K562 (cell line): Measurements from ENCODE around the gene IKZF3. TPM values are rescaled to one million over a fixed set of nuclear protein-coding genes. Genes with fewer than 3 reads are reported as not detected.
A peak's percentile ranks its signal among the peaks of the same experiment; 100 is the strongest.

Experiments used
- ATF2 ChIP-seq: sonication (generic); formaldehyde crosslinking; IDR thresholded peaks from 2 replicates; pipeline ENCODE4 v1.8.1; 2022; ENCODE audit warnings: missing genetic modification reagents
- CGGBP1 ChIP-seq: fragments of 250-450 bp; sonication (Bioruptor Pico); IDR thresholded peaks from 2 replicates; pipeline ENCODE4 v1.9.0; 2021; ENCODE audit warnings: mild to moderate bottlenecking
- CREB5 ChIP-seq: fragments of 250-450 bp; sonication (Bioruptor Pico); IDR thresholded peaks from 2 replicates; pipeline ENCODE4 v1.5.0; 2020; ENCODE audit warnings: mild to moderate bottlenecking
- E2F5 ChIP-seq: sonication (generic); formaldehyde crosslinking; IDR thresholded peaks from 2 replicates; pipeline ENCODE4 v1.8.0; 2022; ENCODE audit warnings: mild to moderate bottlenecking, missing genetic modification reagents
- ETS2 ChIP-seq: IDR thresholded peaks from 2 replicates; pipeline ENCODE4 v1.6.1; 2016; ENCODE audit warnings: borderline replicate concordance, missing genetic modification characterization, mild to moderate bottlenecking, moderate library complexity, missing compliant biosample characterization; ENCODE audit not compliant: poor library complexity, severe bottlenecking
- ETV5 ChIP-seq: sonication (generic); formaldehyde crosslinking; IDR thresholded peaks from 2 replicates; pipeline ENCODE4 v1.4.0; 2020; ENCODE audit warnings: low read depth, mild to moderate bottlenecking, missing genetic modification reagents
- ETV6 ChIP-seq, 3 experiments: fragments of 150-350 bp in 1 of 3; sonication (generic) in 1 of 3; formaldehyde crosslinking in 1 of 3; IDR thresholded peaks; 2 replicates each; pipeline versions ENCODE4 v1.6.1 to v1.8.0; 2014 to 2022; ENCODE audit warnings: borderline replicate concordance in 2 of 3, low read depth in 2 of 3, antibody characterized with exemption in 1 of 3, low read length in 1 of 3, mild to moderate bottlenecking in 1 of 3, missing genetic modification reagents in 1 of 3
- FOXJ3 ChIP-seq: sonication (generic); formaldehyde crosslinking; IDR thresholded peaks from 2 replicates; pipeline ENCODE4 v1.4.0; 2020; ENCODE audit warnings: mild to moderate bottlenecking, missing genetic modification reagents
- GTF2E2 ChIP-seq: fragments of 200-800 bp; sonication (Bioruptor generic); IDR thresholded peaks from 2 replicates; pipeline ENCODE4 v1.6.1; 2016; ENCODE audit warnings: missing genetic modification characterization, missing compliant biosample characterization
- HMBOX1 ChIP-seq: sonication (generic); IDR thresholded peaks from 2 replicates; pipeline ENCODE4 v1.6.1; 2016
- KDM4B ChIP-seq, 2 experiments: fragments of 450-650 bp in 1 of 2; sonication (generic) in 1 of 2; IDR thresholded peaks; 2 replicates each; pipeline ENCODE4 v1.6.1; 2016 to 2017; ENCODE audit warnings: borderline replicate concordance in 2 of 2, antibody characterized with exemption in 1 of 2, low read depth in 1 of 2, mild to moderate bottlenecking in 1 of 2
- KLF13 ChIP-seq: fragments of 450-650 bp; IDR thresholded peaks from 2 replicates; pipeline ENCODE4 v1.6.1; 2016; ENCODE audit warnings: missing genetic modification characterization, low read depth, mild to moderate bottlenecking, missing compliant biosample characterization, moderate library complexity, borderline replicate concordance
- POU5F1 ChIP-seq: fragments of 150-350 bp; IDR thresholded peaks from 2 replicates; pipeline ENCODE4 v1.6.1; 2014; ENCODE audit warnings: borderline replicate concordance, low read length, low read depth, mild to moderate bottlenecking; ENCODE audit not compliant: partially characterized antibody
- PPARD ChIP-seq: fragments of 250-450 bp; sonication (Bioruptor Pico); IDR thresholded peaks from 2 replicates; pipeline ENCODE4 v1.8.0; 2022; ENCODE audit warnings: inconsistent platforms, mild to moderate bottlenecking, moderate library complexity
- RNF2 ChIP-seq: sonication (generic); IDR thresholded peaks from 2 replicates; pipeline ENCODE4 v1.6.1; 2016
- TRIM24 ChIP-seq, 2 experiments: fragments of 450-650 bp; IDR thresholded peaks; 2 replicates each; pipeline ENCODE4 v1.6.1; 2016
- ZC3H4 ChIP-seq: sonication (generic); formaldehyde crosslinking; IDR thresholded peaks from 2 replicates; pipeline ENCODE4 v1.9.0; 2021; ENCODE audit warnings: missing genetic modification reagents, borderline replicate concordance
- ZNF3 ChIP-seq: fragments of 250-450 bp; sonication (Bioruptor Pico); IDR thresholded peaks from 2 replicates; pipeline ENCODE4 v1.5.0; 2021; ENCODE audit warnings: mild to moderate bottlenecking, moderate library complexity
- ZNF347 ChIP-seq: fragments of 450-650 bp; formaldehyde crosslinking; IDR thresholded peaks from 2 replicates; pipeline ENCODE4 v1.4.0; 2020; ENCODE audit warnings: low read depth, mild to moderate bottlenecking, moderate library complexity
- ZNF740 ChIP-seq, 3 experiments: fragments of 200-800 bp in 1 of 3; sonication (Bioruptor generic) in 1 of 3; sonication (generic) in 1 of 3; formaldehyde crosslinking in 1 of 3; IDR thresholded peaks; 2 replicates each; pipeline versions ENCODE4 v1.6.1 to v1.8.0; 2016 to 2022; ENCODE audit warnings: mild to moderate bottlenecking in 2 of 3, missing compliant biosample characterization in 2 of 3, missing genetic modification characterization in 2 of 3, missing genetic modification reagents in 1 of 3
- polyA plus RNA-seq, 8 experiments: library from polyadenylated mRNA; depleted of rRNA in 4 of 8; stranded (reverse) in 5 of 8; unstranded in 3 of 8; fragments of >200 nt; fragmentation: Nextera tagmentation in 2 of 8; fragmentation: Illumina TruSeq in 1 of 8; extraction: Ambion mirVana in 2 of 8; extraction: Trizol in 1 of 8; gene quantifications; 2 replicates each; pipeline versions ENCODE4 v1.2.1 to v1.2.3, GENCODE V29; 2011 to 2014; ENCODE audit warnings: inconsistent platforms in 1 of 8, missing spikeins in 1 of 8
- total RNA-seq, 7 experiments: library from RNA; depleted of rRNA in 6 of 7; stranded (reverse); fragments of >200 nt in 6 of 7; fragmentation: Illumina TruSeq in 2 of 7; extraction: Trizol in 2 of 7; gene quantifications; 2 replicates each; pipeline versions ENCODE4 v1.2.1 to v1.2.3, GENCODE V29; 2011 to 2021; ENCODE audit warnings: low replicate concordance in 1 of 7

IKZF3 gene
- total and polyA plus RNA-seq, 9 of the 15 experiments (the other 6 are each of a cell fraction or from before 2014, with no cell fraction given): 0.06 to 1.6 (median 0.62) TPM

- TF ChIP-seq ETV5: no peak; the same call in 1 of the 2 replicates
- TF ChIP-seq TRIM24 (IDR thresholded peaks at IDR 0.05): no peak
- TF ChIP-seq ZNF347: no peak
- TF ChIP-seq POU5F1: no peak
- no peak for TF ChIP-seq ETV6 (IDR thresholded peaks at IDR 0.05; ENCODE audit: borderline replicate concordance in 1 of 2, low read depth in 2 of 2, low read length in 1 of 2)
- TF ChIP-seq ETV6 (CRISPR knock-in tag; IDR thresholded peaks at IDR 0.05; ENCODE audit: borderline replicate concordance): no peak
- TF ChIP-seq ETS2 (tag): no peak
- TF ChIP-seq E2F5 (CRISPR knock-in tag): no peak
- no peak for TF ChIP-seq KDM4B (IDR thresholded peaks at IDR 0.05; ENCODE audit: borderline replicate concordance in 2 of 2, low read depth in 1 of 2)
- peak; percentile 21; the same call in 1 of the 2 replicates for TF ChIP-seq KLF13 (tag)
- TF ChIP-seq PPARD (CRISPR knock-in tag): no peak
- no peak for TF ChIP-seq HMBOX1
- no peak for TF ChIP-seq ZC3H4 (CRISPR knock-in tag)
- TF ChIP-seq ATF2: no peak
- TF ChIP-seq RNF2: no peak
- TF ChIP-seq CGGBP1 (CRISPR knock-in tag): no peak
- no peak for TF ChIP-seq ZNF3 (CRISPR knock-in tag)
- no peak for TF ChIP-seq FOXJ3 (CRISPR knock-in tag)
- TF ChIP-seq CREB5: no peak
- TF ChIP-seq GTF2E2 (tag): no peak
- TF ChIP-seq ZNF740 (CRISPR knock-in tag; IDR thresholded peaks at IDR 0.05): no peak
- TF ChIP-seq ZNF740 (tag; IDR thresholded peaks at IDR 0.05): no peak
Measured at GRCh38 chr17:39730095-39730921, 133.8 kb downstream of the IKZF3 start, which contains the start of gene MIEN1 (continued).
